OCI-LY1 (cell line): ENCODE measurements around the gene SASH3.

Experiments used
- CTCF ChIP-seq: fragments of 200-600 bp; sonication (generic), shearing (Covaris generic); IDR thresholded peaks from 2 replicates; pipeline ENCODE4 v1.5.1; 2017; ENCODE audit warnings: mild to moderate bottlenecking, antibody characterized with exemption, low read length, moderate library complexity, mixed read lengths
- EZH2 ChIP-seq: fragments of 200-600 bp; sonication (generic), shearing (Covaris generic); IDR thresholded peaks from 2 replicates; pipeline ENCODE4 v1.8.0; 2017; ENCODE audit warnings: borderline replicate concordance, mixed run types, mild to moderate bottlenecking, antibody characterized with exemption, low read length, moderate library complexity, mixed read lengths

GRCh38 chrX:129750971-129751370 lies 28.8 kb upstream of the SASH3 start:
- TF ChIP-seq CTCF (no peak), EZH2 (no peak)
